Stimulated activated naive CD4-positive, alpha-beta T cell (primary cell): ENCODE data around the gene NOP53.
"Not testable (repeated sequence)": the region's sequence is repeated elsewhere in the genome, so short reads cannot be mapped to it uniquely, and the experiment has no call there.

Source experiments
- DNase-seq, 6 experiments: peaks; one replicate each; lab custom pipeline; 2025; lab: John Stamatoyannopoulos, UW

NOP53 gene

GRCh38 chr19:47777245-47778048 lies 32.1 kb downstream of the NOP53 start:
- not testable (repeated sequence) for DNase-seq

GRCh38 chr19:47778049-47778953 lies 33.0 kb downstream of the NOP53 start, which contains the start of gene SELENOW:
Gene SELENOW, plus strand, starts transcription at chr19:47778703. Its CDS starts 83 bp downstream, at chr19:47778786.
- peak; percentile 52 to 91 (median 70) for DNase-seq

- DNase-seq: peak in 1 of 6 experiments; percentile 39
Measured at GRCh38 chr19:47778954-47779351, 33.6 kb downstream of the NOP53 start.

GRCh38 chr19:47779524-47780214 lies 34.3 kb downstream of the NOP53 start:
- no peak for DNase-seq

GRCh38 chr19:47780215-47780551 lies 34.8 kb downstream of the NOP53 start:
- DNase-seq: no peak

- DNase-seq: no peak
Measured at GRCh38 chr19:47781590-47782262, 36.4 kb downstream of the NOP53 start.

- no peak for DNase-seq
Measured at GRCh38 chr19:47786566-47786965, 41.2 kb downstream of the NOP53 start.

GRCh38 chr19:47787307-47787706 lies 42.0 kb downstream of the NOP53 start:
- DNase-seq: not testable (repeated sequence)

GRCh38 chr19:47789811-47790210 lies 44.5 kb downstream of the NOP53 start:
- DNase-seq: not testable (repeated sequence)

GRCh38 chr19:47790398-47790814 lies 45.1 kb downstream of the NOP53 start:
- DNase-seq: peak; percentile 47 to 82 (median 76)

GRCh38 chr19:47792616-47793015 lies 47.3 kb downstream of the NOP53 start:
- no peak for DNase-seq

GRCh38 chr19:47794526-47794925 lies 49.2 kb downstream of the NOP53 start:
- DNase-seq: no peak

- no peak for DNase-seq
Measured at GRCh38 chr19:47796785-47797184, 51.4 kb downstream of the NOP53 start.

- DNase-seq: no peak
Measured at GRCh38 chr19:47797996-47798903, 52.9 kb downstream of the NOP53 start.

- DNase-seq: no peak
Measured at GRCh38 chr19:47798904-47799266, 53.5 kb downstream of the NOP53 start.

- DNase-seq: no peak
Measured at GRCh38 chr19:47801270-47801669, 55.9 kb downstream of the NOP53 start.

GRCh38 chr19:47802521-47803043 lies 57.2 kb downstream of the NOP53 start:
- DNase-seq: no peak

GRCh38 chr19:47803148-47803547 lies 57.8 kb downstream of the NOP53 start:
- not testable (repeated sequence) for DNase-seq

- DNase-seq: not testable (repeated sequence)
Measured at GRCh38 chr19:47803671-47804070, 58.3 kb downstream of the NOP53 start.

- not testable (repeated sequence) for DNase-seq
Measured at GRCh38 chr19:47804451-47804850, 59.1 kb downstream of the NOP53 start, which contains the start of gene TPRX1. Gene TPRX1, minus strand, starts transcription at chr19:47804551. Its CDS starts 12 bp downstream, at chr19:47804539.
